ENCODE results near the gene DDIAS.

- TF ChIP-seq CTCF (IDR thresholded peaks at IDR 0.05) = no peak
- TF ChIP-seq POLR2A (IDR thresholded peaks at IDR 0.05) = no peak
Observed at GRCh38 chr11:82980292-82980691, 78.8 kb downstream of the DDIAS start.

All from lower leg skin (tissue), 3 donors.